H1 (cell line): ENCODE measurements around the gene GRIK1. TPM values are rescaled to one million over a fixed set of nuclear protein-coding genes. Genes with fewer than 3 reads are reported as not detected.
A peak's percentile ranks its signal among the peaks of the same experiment; 100 is the strongest.

Experiments
- CTCF ChIA-PET: fragments of 300-600 bp; sonication (Branson Sonifier 250); formaldehyde crosslinking; loops from one replicate; lab custom pipeline; 2021; ENCODE audit not compliant: partially characterized antibody; lab: Charles Lee
- POLR2A ChIA-PET: fragments of 300-600 bp; sonication (Branson Sonifier 250); formaldehyde crosslinking; loops from one replicate; lab custom pipeline; 2021; ENCODE audit warnings: inconsistent platforms; ENCODE audit not compliant: partially characterized antibody; lab: Charles Lee
- DNase-seq, 2 experiments: peaks; one replicate each; pipeline versions ENCODE4 v3.0.0 to v3.0.0-alpha.2; 2010 to 2022; ENCODE audit warnings: low spot score in 2 of 2, low read depth in 1 of 2, mixed read lengths in 1 of 2
- FAIRE-seq: peaks from 2 replicates; lab custom pipeline; 2011; peaks lifted over from hg19 to GRCh38; lab: Jason Lieb, UNC
- H2AFZ ChIP-seq: 2 replicates; pipeline ENCODE4 v1.8.1; 2012; ENCODE audit warnings: low read length, inconsistent platforms
- H2AK5ac ChIP-seq: 2 replicates; pipeline ENCODE4 v1.6.1; 2013; ENCODE audit warnings: low read depth, low read length
- H2BK120ac ChIP-seq: replicated peaks from 2 replicates; pipeline ENCODE3; 2013; ENCODE audit warnings: low read depth, low read length, inconsistent platforms
- H2BK12ac ChIP-seq: 2 replicates; pipeline ENCODE4 v1.6.1; 2013; ENCODE audit warnings: low read depth, low read length
- H2BK15ac ChIP-seq: 2 replicates; pipeline ENCODE4 v1.6.1; 2013; ENCODE audit warnings: low read length
- H2BK20ac ChIP-seq: 2 replicates; pipeline ENCODE4 v1.6.1; 2013; ENCODE audit warnings: low read length
- H2BK5ac ChIP-seq: 2 replicates; pipeline ENCODE4 v1.6.1; 2013; ENCODE audit warnings: low read depth, low read length
- H3K14ac ChIP-seq: 2 replicates; pipeline ENCODE4 v1.6.1; 2013; ENCODE audit warnings: inconsistent platforms; ENCODE audit not compliant: insufficient read length
- H3K18ac ChIP-seq: 2 replicates; pipeline ENCODE4 v1.6.1; 2013; ENCODE audit warnings: low read length; ENCODE audit errors: extremely low read depth
- H3K23ac ChIP-seq: 2 replicates; pipeline ENCODE4 v1.6.1; 2013; ENCODE audit warnings: inconsistent platforms; ENCODE audit not compliant: insufficient read length
- H3K23me2 ChIP-seq: 2 replicates; pipeline ENCODE4 v1.6.1; 2013; ENCODE audit warnings: low read depth, low read length
- H3K27ac ChIP-seq: 2 replicates; pipeline ENCODE4 v1.6.1; 2011; ENCODE audit warnings: low read depth, low read length, inconsistent platforms
- H3K27me3 ChIP-seq, 4 experiments: replicated peaks in 1 of 4; 1 replicate in 1 of 4; 2 replicates in 3 of 4; pipeline versions ENCODE4 v1.6.1 to v1.8.1; 2011 to 2013; ENCODE audit warnings: low read length in 3 of 4, mild to moderate bottlenecking in 3 of 4, inconsistent platforms in 2 of 4, mixed read lengths in 2 of 4, moderate library complexity in 1 of 4; ENCODE audit not compliant: control insufficient read depth in 3 of 4, insufficient read depth in 3 of 4; ENCODE audit errors: extremely low read depth in 1 of 4
- H3K36me3 ChIP-seq, 4 experiments: 2 replicates each; pipeline versions ENCODE4 v1.6.1 to v1.8.1; 2011 to 2013; ENCODE audit warnings: mild to moderate bottlenecking in 4 of 4, low read length in 3 of 4, moderate library complexity in 2 of 4, control low read depth in 1 of 4, inconsistent platforms in 1 of 4; ENCODE audit not compliant: insufficient read depth in 4 of 4, control insufficient read depth in 2 of 4
- H3K4ac ChIP-seq: replicated peaks from 2 replicates; pipeline ENCODE3; 2013; ENCODE audit warnings: low read length, low read depth, mixed read lengths, inconsistent platforms; ENCODE audit not compliant: insufficient read length
- H3K4me1 ChIP-seq, 4 experiments: replicated peaks in 1 of 4; 1 replicate in 1 of 4; 2 replicates in 3 of 4; pipeline versions ENCODE4 v1.6.1 to v1.8.1; 2011 to 2013; ENCODE audit warnings: low read length in 3 of 4, inconsistent platforms in 2 of 4, mixed read lengths in 1 of 4; ENCODE audit not compliant: insufficient read depth in 4 of 4, control insufficient read depth in 3 of 4
- H3K4me2 ChIP-seq, 2 experiments: 2 replicates each; pipeline versions ENCODE4 v1.6.1 to v1.8.1; 2011 to 2013; ENCODE audit warnings: low read depth in 2 of 2, low read length in 2 of 2, control low read depth in 1 of 2, inconsistent platforms in 1 of 2, mild to moderate bottlenecking in 1 of 2; ENCODE audit not compliant: insufficient read depth in 1 of 2
- H3K4me3 ChIP-seq, 4 experiments: fragments of 200-600, 300-600 bp in 1 of 4; sonication (generic), shearing (Covaris generic), sonication (Bioruptor Twin) in 1 of 4; 2 replicates each; pipeline versions ENCODE4 v1.5.1 to v1.8.1; 2011 to 2016; ENCODE audit warnings: low read length in 4 of 4, low read depth in 3 of 4, control low read depth in 2 of 4, inconsistent platforms in 2 of 4, mild to moderate bottlenecking in 2 of 4, mixed read lengths in 1 of 4, moderate library complexity in 1 of 4; ENCODE audit not compliant: insufficient read depth in 2 of 4; ENCODE audit errors: extremely low read depth in 1 of 4
- H3K56ac ChIP-seq: replicated peaks from 2 replicates; pipeline ENCODE3; 2013; ENCODE audit warnings: low read depth, mild to moderate bottlenecking, mixed read lengths, low read length, inconsistent platforms; ENCODE audit not compliant: insufficient read length
- H3K79me1 ChIP-seq: 2 replicates; pipeline ENCODE4 v1.6.1; 2013; ENCODE audit warnings: low read depth, low read length, control low read depth
- H3K79me2 ChIP-seq, 2 experiments: 2 replicates each; pipeline versions ENCODE4 v1.6.1 to v1.8.1; 2012 to 2013; ENCODE audit warnings: low read length in 2 of 2, mild to moderate bottlenecking in 2 of 2, inconsistent platforms in 1 of 2; ENCODE audit not compliant: insufficient read depth in 2 of 2, control insufficient read depth in 1 of 2
- H3K9ac ChIP-seq, 4 experiments: replicated peaks in 1 of 4; 1 replicate in 1 of 4; 2 replicates in 3 of 4; pipeline versions ENCODE4 v1.6.1 to v1.8.1; 2011 to 2013; ENCODE audit warnings: low read depth in 3 of 4, low read length in 3 of 4, control low read depth in 2 of 4, mild to moderate bottlenecking in 2 of 4, moderate library complexity in 2 of 4, inconsistent platforms in 1 of 4; ENCODE audit errors: extremely low read depth in 1 of 4
- H3K9me3 ChIP-seq, 2 experiments: 2 replicates each; pipeline versions ENCODE4 v1.6.1 to v1.8.1; 2012 to 2013; ENCODE audit warnings: mild to moderate bottlenecking in 2 of 2, moderate library complexity in 2 of 2, control low read depth in 1 of 2, inconsistent platforms in 1 of 2, low read depth in 1 of 2, low read length in 1 of 2, mixed read lengths in 1 of 2; ENCODE audit not compliant: insufficient read depth in 2 of 2
- H4K20me1 ChIP-seq, 2 experiments: replicated peaks in 1 of 2; 2 replicates each; pipeline versions ENCODE3 to v1.8.1; 2011 to 2013; ENCODE audit warnings: inconsistent platforms in 2 of 2, low read length in 2 of 2, mild to moderate bottlenecking in 1 of 2; ENCODE audit not compliant: insufficient read depth in 2 of 2, control insufficient read depth in 1 of 2
- H4K5ac ChIP-seq: 2 replicates; pipeline ENCODE4 v1.6.1; 2013; ENCODE audit warnings: low read length, low read depth, mixed read lengths, inconsistent platforms; ENCODE audit not compliant: insufficient read length
- H4K8ac ChIP-seq: 2 replicates; pipeline ENCODE4 v1.8.0; 2013; ENCODE audit warnings: mild to moderate bottlenecking, moderate library complexity, low read length, inconsistent platforms; ENCODE audit not compliant: insufficient read depth; ENCODE audit errors: extremely low read depth
- H4K91ac ChIP-seq: replicated peaks from 2 replicates; pipeline ENCODE3; 2013; ENCODE audit warnings: low read length, mixed read lengths, inconsistent platforms; ENCODE audit not compliant: insufficient read length
- CEBPB ChIP-seq: IDR thresholded peaks from 2 replicates; pipeline ENCODE4 v1.6.1; 2012; ENCODE audit warnings: low read depth, low read length
- TBP ChIP-seq: IDR thresholded peaks from 2 replicates; pipeline ENCODE4 v1.6.1; 2011; ENCODE audit warnings: low read depth, low read length, improper control_type of control experiment
- WGBS, 2 experiments: shearing (Covaris generic) in 1 of 2; methylation state at CpG; one replicate each; pipeline versions ENCODE4 v1.1.6 to v1.1.7; 2013 to 2015; ENCODE audit warnings: low lambda C conversion rate in 2 of 2, mixed read lengths in 2 of 2, inconsistent platforms in 1 of 2, low coverage in 1 of 2, missing lambda C conversion rate in 1 of 2; ENCODE audit not compliant: insufficient replicate concordance in 2 of 2, insufficient coverage in 1 of 2, insufficient read length in 1 of 2; ENCODE audit errors: extremely low coverage in 1 of 2, missing lambda C conversion rate in 1 of 2; 5-methylcytosine and 5-hydroxymethylcytosine counted together
- polyA plus RNA-seq, 7 experiments: library from polyadenylated mRNA; depleted of rRNA in 3 of 7; stranded (reverse) in 5 of 7; unstranded in 2 of 7; fragments of >200 nt in 5 of 7; fragments of 200-250 nt in 2 of 7; gene quantifications; 1 replicate in 5 of 7; 2 replicates in 1 of 7; 4 replicates in 1 of 7; pipeline versions ENCODE4 v1.2.1 to v1.2.3, GENCODE V29; 2011 to 2013; ENCODE audit warnings: missing spikeins in 2 of 7, mixed read lengths in 2 of 7
- total RNA-seq: library from RNA; stranded (reverse); fragmentation: NEBNext Ultra II Directional; extraction: Animal tissue kit (Norgen Biotek cat#: 25700); gene quantifications from 2 replicates; pipeline ENCODE4 v1.2.1, GENCODE V29; 2021

Gene GRIK1
- total and polyA plus RNA-seq, 2 of the 8 experiments (the other 6 are each of a cell fraction or from before 2014, with no cell fraction given), result 0.11 to 0.32 TPM

DNA sequence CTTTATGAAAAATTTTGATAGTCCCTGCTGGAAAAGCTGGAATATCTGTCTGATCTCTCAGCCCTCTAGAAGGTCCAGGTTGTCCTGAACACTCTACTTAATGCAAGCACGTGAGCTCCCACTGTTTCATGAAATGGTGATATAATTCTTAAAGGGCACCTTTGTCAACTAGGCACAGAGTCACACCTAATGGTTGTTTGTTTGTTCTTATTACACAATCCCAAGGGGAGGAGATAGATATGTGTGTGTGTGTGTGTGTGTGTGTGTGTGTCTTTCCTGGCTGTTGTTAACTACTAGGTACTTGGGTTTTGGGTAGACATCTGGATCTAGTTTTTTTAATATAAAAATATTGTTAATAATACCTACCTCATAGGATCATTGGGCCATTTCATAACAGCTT, 63.9 kb downstream of the GRIK1 start:
- H2BK5ac ChIP-seq, result no peak overlapping the region
- no peaks in the 10 kb centered on the region for H3K79me2 ChIP-seq
- no peak overlapping the region for H2AK5ac ChIP-seq
- H3K4me2 ChIP-seq, result 0 out of 4 replicates have a peak overlapping the region, but pooled peaks of 1 of the 2 experiments have one; percentile 44
- peak overlapping the region in 1 of 4 experiments; percentile 30; a peak in 1 of 8 replicates for H3K4me3 ChIP-seq
- H2BK120ac ChIP-seq, result no peak overlapping the region
- no peak overlapping the region for H3K23ac ChIP-seq
- H3K79me1 ChIP-seq, result no peaks in the 10 kb centered on the region
- 0 out of 2 replicates have a peak overlapping the region, but pooled peaks have one; percentile 72 for H2BK20ac ChIP-seq
- no peak overlapping the region for H3K56ac ChIP-seq
- no peak overlapping the region for H2BK15ac ChIP-seq
- no peak overlapping the region for H4K8ac ChIP-seq
- peak overlapping the region; percentile 54; the same call in 1 of the 2 replicates for H2AFZ ChIP-seq
- H4K5ac ChIP-seq, result no peak overlapping the region
- H3K23me2 ChIP-seq, result no peaks in the 10 kb centered on the region
- H3K14ac ChIP-seq, result no peak overlapping the region
- no peak overlapping the region for H3K9ac ChIP-seq
- ChIA-PET POLR2A (no interaction called here), CTCF (no interaction called here)
- 0 out of 2 replicates have a peak, but pooled peaks have one; percentile 28 for TF ChIP-seq CEBPB
- TF ChIP-seq TBP, result no peak
- FAIRE-seq (no peak), DNase-seq (no peak)
- H3K4me1 ChIP-seq, result peaks cover 0 to 5% (median under 1%) of the 10 kb centered on the region in 4 experiments; a peak in 4 of 7 replicates
- no peak overlapping the region for H3K4ac ChIP-seq
- no peaks in the 10 kb centered on the region for H3K36me3 ChIP-seq
- H3K9me3 ChIP-seq, result no peaks in the 10 kb centered on the region; a peak in 1 of 4 replicates
- 95% methylated on average over 1 of the region's 1 CpG; no CpG with 5 or more reads in 1 of the 2 experiments for WGBS, 2 experiments
- H2BK12ac ChIP-seq, result no peak overlapping the region
- H3K27me3 ChIP-seq, result no peaks in the 10 kb centered on the region
- no peaks in the 10 kb centered on the region for H4K20me1 ChIP-seq
- H3K18ac ChIP-seq, result no peak overlapping the region; the same call in 1 of the 2 replicates
- no peak overlapping the region for H4K91ac ChIP-seq
- H3K27ac ChIP-seq, result no peak overlapping the region
